H9 (cell line): ENCODE measurements around the gene INPP5J. TPM values are rescaled to one million over a fixed set of nuclear protein-coding genes. Genes with fewer than 3 reads are reported as not detected.

Source experiments
- DNase-seq: peaks from one replicate; pipeline ENCODE4 v3.0.0-alpha.2; 2017
- H2AFZ ChIP-seq: one replicate; pipeline ENCODE4 v1.6.1; 2013; ENCODE audit warnings: mild to moderate bottlenecking, low read length, control low read depth, moderate library complexity
- H2AK5ac ChIP-seq: 2 replicates; pipeline ENCODE4 v1.6.1; 2013; ENCODE audit warnings: low read length, control low read depth, mixed read lengths; ENCODE audit not compliant: insufficient read length
- H2BK120ac ChIP-seq: one replicate; pipeline ENCODE4 v1.6.1; 2013; ENCODE audit warnings: low read depth, mild to moderate bottlenecking, low read length, control low read depth, inconsistent platforms; ENCODE audit not compliant: poor library complexity, severe bottlenecking
- H2BK12ac ChIP-seq: 2 replicates; pipeline ENCODE4 v1.6.1; 2013; ENCODE audit warnings: low read length, control low read depth, mixed read lengths, low read depth; ENCODE audit not compliant: insufficient read length
- H2BK15ac ChIP-seq: 2 replicates; pipeline ENCODE4 v1.6.1; 2013; ENCODE audit warnings: low read depth, low read length, control low read depth
- H2BK20ac ChIP-seq: one replicate; pipeline ENCODE4 v1.6.1; 2013; ENCODE audit warnings: low read depth, mild to moderate bottlenecking, low read length, control low read depth, inconsistent platforms; ENCODE audit not compliant: poor library complexity, severe bottlenecking
- H2BK5ac ChIP-seq: 2 replicates; pipeline ENCODE4 v1.6.1; 2013; ENCODE audit warnings: low read length, control low read depth, mixed read lengths; ENCODE audit not compliant: insufficient read length
- H3K14ac ChIP-seq: 2 replicates; pipeline ENCODE4 v1.6.1; 2013; ENCODE audit warnings: low read length, control low read depth; ENCODE audit not compliant: insufficient read depth
- H3K18ac ChIP-seq: 2 replicates; pipeline ENCODE4 v1.6.1; 2013; ENCODE audit warnings: low read depth, mild to moderate bottlenecking, mixed read lengths, low read length, control low read depth; ENCODE audit not compliant: insufficient read length
- H3K23ac ChIP-seq: 2 replicates; pipeline ENCODE4 v1.6.1; 2013; ENCODE audit warnings: low read length, control low read depth, mixed read lengths, low read depth; ENCODE audit not compliant: insufficient read length
- H3K23me2 ChIP-seq: 2 replicates; pipeline ENCODE4 v1.6.1; 2013; ENCODE audit warnings: low read depth, mild to moderate bottlenecking, mixed read lengths, low read length, control low read depth; ENCODE audit not compliant: insufficient read length, poor library complexity, severe bottlenecking
- H3K27ac ChIP-seq: 2 replicates; pipeline ENCODE4 v1.5.1; 2013; ENCODE audit warnings: low read length, control low read depth, mixed read lengths, low read depth; ENCODE audit not compliant: insufficient read length
- H3K27me3 ChIP-seq: 2 replicates; pipeline ENCODE4 v1.6.1; 2013; ENCODE audit warnings: low read length, control low read depth, inconsistent platforms; ENCODE audit not compliant: insufficient read depth
- H3K4ac ChIP-seq: 2 replicates; pipeline ENCODE4 v1.6.1; 2013; ENCODE audit warnings: low read depth, mild to moderate bottlenecking, control low read depth, inconsistent platforms, low read length, moderate library complexity
- H3K4me1 ChIP-seq: 2 replicates; pipeline ENCODE4 v1.6.1; 2013; ENCODE audit warnings: low read length, control low read depth, inconsistent platforms; ENCODE audit not compliant: insufficient read depth
- H3K4me2 ChIP-seq: 2 replicates; pipeline ENCODE4 v1.6.1; 2013; ENCODE audit warnings: low read length, control low read depth, mixed read lengths; ENCODE audit not compliant: insufficient read length, insufficient read depth
- H3K56ac ChIP-seq: 2 replicates; pipeline ENCODE4 v1.6.1; 2013; ENCODE audit warnings: low read depth, mild to moderate bottlenecking, mixed read lengths, low read length, control low read depth; ENCODE audit not compliant: insufficient read length
- H3K79me1 ChIP-seq: 2 replicates; pipeline ENCODE4 v1.6.1; 2013; ENCODE audit warnings: low read depth, mild to moderate bottlenecking, moderate library complexity, low read length, control low read depth, inconsistent platforms; ENCODE audit not compliant: insufficient read depth, poor library complexity, severe bottlenecking
- H3K79me2 ChIP-seq: 2 replicates; pipeline ENCODE4 v1.6.1; 2013; ENCODE audit warnings: low read length, control low read depth, inconsistent platforms; ENCODE audit not compliant: insufficient read depth
- H3K9ac ChIP-seq: 2 replicates; pipeline ENCODE4 v1.6.1; 2013; ENCODE audit warnings: low read length, control low read depth, mixed read lengths; ENCODE audit not compliant: insufficient read length; ENCODE audit errors: extremely low read depth
- H3K9me3 ChIP-seq: one replicate; pipeline ENCODE4 v1.6.1; 2013; ENCODE audit warnings: low read depth, low read length, inconsistent platforms; ENCODE audit not compliant: control insufficient read depth
- H3T11ph ChIP-seq: one replicate; pipeline ENCODE4 v1.6.1; 2013; ENCODE audit warnings: mild to moderate bottlenecking, low read length, control low read depth, inconsistent platforms
- H4K20me1 ChIP-seq: one replicate; pipeline ENCODE4 v1.6.1; 2013; ENCODE audit not compliant: control insufficient read depth, insufficient read length, insufficient read depth
- H4K5ac ChIP-seq: 2 replicates; pipeline ENCODE4 v1.6.1; 2013; ENCODE audit warnings: low read depth, mild to moderate bottlenecking, mixed read lengths, low read length, control low read depth; ENCODE audit not compliant: insufficient read length
- H4K8ac ChIP-seq: replicated peaks from 2 replicates; pipeline ENCODE4 v1.6.1; 2013; ENCODE audit warnings: low read length, control low read depth, mixed read lengths, low read depth; ENCODE audit not compliant: insufficient read length
- H4K91ac ChIP-seq: 2 replicates; pipeline ENCODE4 v1.6.1; 2013; ENCODE audit warnings: low read depth, mild to moderate bottlenecking, moderate library complexity, mixed read lengths, low read length, control low read depth; ENCODE audit not compliant: insufficient read length
- H3K27ac Mint-ChIP-seq, 3 experiments: 2 replicates in 2 of 3; 3 replicates in 1 of 3; pipeline ENCODE4 v1.8.0; 2020 to 2021; ENCODE audit warnings: mixed read lengths in 3 of 3, mild to moderate bottlenecking in 1 of 3, moderate library complexity in 1 of 3
- H3K27me3 Mint-ChIP-seq: 2 replicates; pipeline ENCODE4 v1.8.0; 2021; ENCODE audit warnings: low read depth, mild to moderate bottlenecking, moderate library complexity, mixed read lengths
- H3K36me3 Mint-ChIP-seq, 3 experiments: 2 replicates in 2 of 3; 3 replicates in 1 of 3; pipeline ENCODE4 v1.8.0; 2020 to 2021; ENCODE audit warnings: low read depth in 3 of 3, mixed read lengths in 3 of 3; ENCODE audit not compliant: insufficient read depth in 1 of 3
- H3K4me1 Mint-ChIP-seq, 2 experiments: 2 replicates each; pipeline ENCODE4 v1.8.0; 2020; ENCODE audit warnings: mixed read lengths in 2 of 2
- H3K4me3 Mint-ChIP-seq, 2 experiments: 2 replicates in 1 of 2; 3 replicates in 1 of 2; pipeline ENCODE4 v1.8.0; 2020 to 2021; ENCODE audit warnings: mild to moderate bottlenecking in 2 of 2, mixed read lengths in 2 of 2, moderate library complexity in 1 of 2
- H3K9me3 Mint-ChIP-seq, 2 experiments: 2 replicates in 1 of 2; 3 replicates in 1 of 2; pipeline ENCODE4 v1.8.0; 2020; ENCODE audit warnings: mild to moderate bottlenecking in 2 of 2, mixed read lengths in 2 of 2, moderate library complexity in 1 of 2
- CTCF ChIP-seq: fragments of 200-600 bp; sonication (generic); conservative IDR thresholded peaks from 3 replicates; pipeline ENCODE4 v1.8.0; 2021; ENCODE audit warnings: antibody characterized with exemption, mild to moderate bottlenecking
- WGBS: extraction: QIAGEN DNeasy Blood & Tissue Kit; methylation state at CpG from one replicate; pipeline ENCODE4 v1.1.7; 2013; ENCODE audit warnings: missing lambda C conversion rate, low lambda C conversion rate, mixed read lengths; ENCODE audit not compliant: insufficient read length; ENCODE audit errors: extremely low coverage; 5-methylcytosine and 5-hydroxymethylcytosine counted together
- microRNA-seq: library from miRNA; unstranded; fragments of <30 nt; microRNA quantifications from one replicate; pipeline ENCODE4, GENCODE V29; 2020; ENCODE audit warnings: borderline microRNAs expressed
- total RNA-seq: library from RNA; stranded (reverse); gene quantifications from 2 replicates; pipeline ENCODE4 v1.2.1, GENCODE V29; 2021

INPP5J gene
- total RNA-seq, 1 experiment from 2014 or later = 4.9 TPM

- Histone ChIP-seq H3K79me1 (peaks cover 6% of the 10 kb centered on the region), H3K56ac (no peak overlapping the region), H2BK20ac (no peak overlapping the region), H2AFZ (no peak overlapping the region), H3K14ac (no peak overlapping the region), H3K4me1 (no peaks in the 10 kb centered on the region), H3K27ac (no peak overlapping the region), H2BK12ac (no peak overlapping the region), H4K91ac (no peak overlapping the region), H3K79me2 (no peaks in the 10 kb centered on the region), H3K23me2 (no peaks in the 10 kb centered on the region), H3K27me3 (no peaks in the 10 kb centered on the region), H2BK5ac (no peak overlapping the region), H3T11ph (no peak overlapping the region), H3K9me3 (no peaks in the 10 kb centered on the region), H3K23ac (no peak overlapping the region), H3K4me2 (no peak overlapping the region), H3K18ac (no peak overlapping the region), H2BK120ac (no peak overlapping the region), H3K9ac (no peak overlapping the region), H4K20me1 (no peaks in the 10 kb centered on the region), H2AK5ac (no peak overlapping the region), H4K8ac (no peak overlapping the region), H2BK15ac (no peak overlapping the region), H3K4ac (no peak overlapping the region), H4K5ac (no peak overlapping the region)
- WGBS = no CpG with 5 or more reads among the region's 30 CpGs
- Mint-ChIP-seq H3K4me1 (no peaks in the 10 kb centered on the region), H3K4me3 (no peak overlapping the region), H3K36me3 (peaks cover 16 to 41% (median 27%) of the 10 kb centered on the region in 3 experiments), H3K27me3 (no peaks in the 10 kb centered on the region), H3K9me3 (peaks cover 11% of the 10 kb centered on the region in 2 experiments), H3K27ac (no peak overlapping the region)
- TF ChIP-seq CTCF = no peak
- DNase-seq = no peak
These were observed 61.2 kb downstream of the INPP5J start for GRCh38 chr22:31184015-31184414.

Small RNAs within 50 kb of the gene (microRNA-seq; reads per million reads assigned to microRNA genes)
- 0.81 reads per million for gene MIR3928

Other genes with a start within 250 kb of the INPP5J start
- gene MORC2, start 154.2 kb upstream of the INPP5J start, total RNA-seq = 37.2 and 37.4 TPM in 2 replicates
- gene TUG1, start 153.7 kb upstream of the INPP5J start, total RNA-seq = 95.5 and 99.6 TPM in 2 replicates
- gene SMTN, start 41.6 kb upstream of the INPP5J start, total RNA-seq = 21.1 and 23.4 TPM in 2 replicates
- gene SELENOM, start 15.4 kb upstream of the INPP5J start, total RNA-seq = 18.6 and 20.1 TPM in 2 replicates
- gene PLA2G3, start 17.5 kb downstream of the INPP5J start, total RNA-seq = 8.2 and 8.3 TPM in 2 replicates
- gene RNF185, start 37.2 kb downstream of the INPP5J start, total RNA-seq = 21.3 and 24.3 TPM in 2 replicates
- 50.5 and 51.3 TPM in 2 replicates for gene LIMK2, start 89.3 kb downstream of the INPP5J start, total RNA-seq
- 0.87 and 0.92 TPM in 2 replicates for gene PIK3IP1, start 169.5 kb downstream of the INPP5J start, total RNA-seq
- gene PATZ1, start 223.4 kb downstream of the INPP5J start, total RNA-seq = 118 and 120 TPM in 2 replicates